HG02678 (cell line): ENCODE data around the gene MRPL58.
A peak's percentile ranks its signal among the peaks of the same experiment; 100 is the strongest.
"Not testable (repeated sequence)": the region's sequence is repeated elsewhere in the genome, so short reads cannot be mapped to it uniquely, and the experiment has no call there.

ENCODE experiments used
- ATAC-seq: cut with Tn5 transposase; IDR thresholded peaks from one replicate; pipeline ENCODE4 v1.9.1; 2021; ENCODE audit warnings: mild to moderate bottlenecking, moderate library complexity; ENCODE audit not compliant: unreplicated experiment

Gene MRPL58

DNA sequence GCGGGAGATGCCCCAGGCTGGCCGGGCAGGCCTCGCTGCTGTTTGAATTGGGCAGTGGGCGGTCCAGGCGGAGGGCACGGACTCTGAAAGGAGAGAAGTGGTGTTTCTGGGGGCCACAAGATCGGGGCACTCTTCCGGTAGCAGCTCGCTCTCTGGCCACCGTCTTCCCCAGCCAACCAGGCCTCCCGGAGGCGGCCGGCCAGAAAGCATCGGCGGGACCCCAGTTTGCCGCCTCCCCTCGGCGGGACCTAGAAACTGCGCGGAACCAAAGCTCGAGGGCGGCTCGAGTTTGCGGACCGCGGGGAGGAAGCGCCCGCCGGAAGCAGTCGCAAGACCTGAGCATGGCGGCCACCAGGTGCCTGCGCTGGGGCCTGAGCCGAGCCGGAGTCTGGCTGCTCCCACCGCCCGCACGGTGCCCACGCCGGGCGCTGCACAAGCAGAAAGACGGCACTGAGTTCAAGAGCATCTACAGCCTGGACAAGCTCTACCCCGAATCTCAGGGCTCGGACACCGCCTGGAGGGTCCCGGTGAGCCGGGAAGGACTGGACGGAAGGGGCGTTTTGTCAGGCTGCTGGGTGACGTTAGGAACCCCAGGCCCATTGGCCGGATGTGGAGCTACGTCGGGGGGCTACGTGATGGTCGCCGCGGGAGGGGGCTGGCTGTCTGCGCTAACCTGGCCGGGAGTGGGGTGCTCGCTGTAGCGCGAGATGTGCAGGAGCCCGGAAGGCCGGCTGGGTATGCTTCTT lies at the start of gene MRPL58:
MRPL58 (plus strand) TSS at position 325 of the 746 bp plus-strand sequence; CDS start at position 342, 17 bp downstream.
- ATAC-seq: peak; percentile 88

DNA sequence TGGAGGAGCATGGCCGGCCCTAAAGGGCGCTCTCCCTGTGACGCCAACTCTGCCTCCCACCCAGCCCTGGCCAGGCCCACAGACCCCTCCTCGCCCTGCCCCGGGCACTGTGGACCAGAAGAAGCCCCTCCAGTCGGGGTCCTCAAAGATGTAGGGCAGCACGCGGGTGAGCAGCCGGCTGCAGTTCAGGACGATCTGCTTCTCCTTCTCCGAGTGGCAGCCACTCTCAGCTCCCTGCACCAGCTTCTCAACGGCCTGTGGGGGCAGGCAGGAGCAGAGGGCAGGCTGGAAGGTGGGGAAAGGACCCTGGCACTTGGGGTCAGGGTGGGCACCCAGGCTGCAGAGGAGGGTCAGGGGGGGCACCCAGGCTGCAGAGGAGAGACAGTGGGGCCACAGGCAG lies 48.8 kb upstream of the MRPL58 start:
- ATAC-seq: no peak

DNA sequence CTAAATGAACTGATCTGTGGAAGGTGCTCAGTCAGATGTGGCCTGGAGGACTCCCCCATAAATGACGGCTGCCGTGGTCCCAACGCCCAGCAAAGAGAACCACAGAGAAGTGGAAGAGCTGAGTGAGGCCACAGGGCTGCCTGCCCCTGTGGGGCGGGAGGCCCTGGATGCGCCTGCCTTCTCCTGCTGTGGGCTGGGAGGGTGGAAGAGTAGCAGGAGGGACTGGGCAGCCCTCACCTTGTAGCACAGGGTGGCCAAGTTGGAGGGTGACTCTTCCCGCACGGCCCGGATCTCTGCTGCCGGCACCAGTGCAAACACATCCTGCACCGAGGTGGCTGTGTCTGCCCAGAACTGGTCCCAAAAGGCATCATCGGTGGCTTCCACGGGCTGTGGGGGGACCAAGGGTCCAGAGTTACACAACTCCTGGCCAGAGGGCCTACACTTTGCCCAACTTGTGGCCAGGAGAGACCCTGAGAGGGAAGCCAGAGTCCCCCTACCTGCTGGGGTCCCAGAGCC lies 48.2 kb upstream of the MRPL58 start:
- no peak for ATAC-seq

DNA sequence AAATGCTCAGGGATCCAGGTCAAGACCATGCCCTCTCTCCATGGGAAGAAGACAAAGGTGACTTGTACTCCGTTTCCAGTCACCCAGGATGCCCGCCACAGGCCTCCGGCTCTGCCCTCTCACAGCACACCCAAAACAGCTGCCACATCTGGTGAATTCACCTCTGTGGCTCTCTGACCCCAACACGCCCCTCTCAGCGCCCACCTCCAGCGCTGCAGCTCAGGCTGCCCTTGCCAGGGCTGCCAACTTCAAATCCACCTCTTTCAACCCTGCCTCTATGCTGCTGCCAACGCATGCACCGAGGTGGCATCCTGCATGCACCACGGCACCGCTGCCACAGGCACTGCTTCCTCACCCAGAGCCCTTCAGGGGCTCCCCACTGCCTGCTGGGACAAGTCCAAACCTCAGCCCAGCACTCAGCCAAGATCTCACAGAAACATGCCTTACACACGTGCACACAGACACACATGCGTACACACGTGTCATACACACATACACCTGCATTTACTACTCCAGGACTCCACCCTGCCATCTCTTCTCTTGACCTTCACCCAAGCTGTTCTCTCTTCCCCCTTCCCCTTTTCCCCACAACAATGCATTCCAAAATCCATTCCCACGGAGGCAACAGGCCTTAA lies 47.4 kb upstream of the MRPL58 start:
- ATAC-seq: no peak

DNA sequence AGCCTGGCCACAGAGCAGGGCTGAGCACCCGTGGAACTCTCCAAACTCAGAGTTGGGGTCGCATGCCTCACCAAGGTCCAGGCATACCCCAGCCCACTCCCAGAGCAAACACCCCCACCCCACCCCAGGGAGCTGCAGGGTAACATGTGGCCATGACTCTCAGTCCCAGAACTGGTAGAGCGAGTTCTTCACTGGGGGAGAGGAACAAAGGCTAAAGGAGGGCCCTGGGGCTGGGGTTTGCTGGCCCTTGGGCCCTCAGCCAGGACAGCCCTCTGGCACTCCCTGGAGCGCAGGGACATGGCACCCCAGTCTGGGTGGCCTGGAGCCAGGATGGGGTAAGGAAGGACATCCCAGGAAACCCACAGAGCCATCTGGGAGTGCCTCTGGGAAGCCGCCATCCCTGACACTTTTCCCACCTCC lies 44.1 kb upstream of the MRPL58 start:
- no peak for ATAC-seq

DNA sequence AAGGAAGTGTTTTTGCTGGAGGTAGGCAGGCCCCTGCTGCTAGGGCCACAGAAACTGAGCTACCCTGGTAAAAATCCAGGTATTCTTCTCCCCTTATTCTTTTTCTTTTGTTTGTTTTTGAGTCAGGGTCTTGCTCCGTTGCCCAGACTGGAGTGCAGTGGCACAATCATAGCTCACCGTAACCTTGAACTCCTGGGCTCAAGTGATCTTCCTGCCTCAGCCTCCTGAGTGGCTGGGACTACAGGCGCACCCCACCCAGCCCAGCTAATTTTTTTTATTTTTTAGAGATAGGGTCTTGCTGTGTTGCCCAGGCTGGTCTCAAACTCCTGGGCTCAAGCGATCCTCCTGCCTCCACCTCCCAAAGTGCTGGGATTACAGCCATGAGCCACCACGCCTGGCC lies 43.0 kb upstream of the MRPL58 start:
- not testable (repeated sequence) for ATAC-seq

DNA sequence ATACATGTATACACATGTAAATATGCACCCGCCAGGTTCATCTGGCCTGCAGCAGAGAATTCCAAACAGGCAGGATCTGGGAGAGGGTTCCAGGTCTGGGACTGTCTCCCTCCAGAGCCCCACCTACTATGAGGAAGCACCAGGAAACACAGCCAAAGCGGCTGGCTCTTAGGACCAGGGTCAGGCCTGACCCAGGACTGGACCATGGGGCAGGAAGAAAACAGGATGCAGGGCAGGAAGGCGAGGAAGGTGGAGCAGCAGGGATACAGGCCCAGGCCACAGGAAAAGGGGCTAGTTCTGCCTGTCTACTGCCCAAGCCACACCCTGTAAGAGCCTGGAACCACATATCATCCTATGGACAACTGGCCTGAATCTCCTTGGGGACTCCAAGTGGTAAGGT lies 42.1 kb upstream of the MRPL58 start:
- no peak for ATAC-seq

DNA sequence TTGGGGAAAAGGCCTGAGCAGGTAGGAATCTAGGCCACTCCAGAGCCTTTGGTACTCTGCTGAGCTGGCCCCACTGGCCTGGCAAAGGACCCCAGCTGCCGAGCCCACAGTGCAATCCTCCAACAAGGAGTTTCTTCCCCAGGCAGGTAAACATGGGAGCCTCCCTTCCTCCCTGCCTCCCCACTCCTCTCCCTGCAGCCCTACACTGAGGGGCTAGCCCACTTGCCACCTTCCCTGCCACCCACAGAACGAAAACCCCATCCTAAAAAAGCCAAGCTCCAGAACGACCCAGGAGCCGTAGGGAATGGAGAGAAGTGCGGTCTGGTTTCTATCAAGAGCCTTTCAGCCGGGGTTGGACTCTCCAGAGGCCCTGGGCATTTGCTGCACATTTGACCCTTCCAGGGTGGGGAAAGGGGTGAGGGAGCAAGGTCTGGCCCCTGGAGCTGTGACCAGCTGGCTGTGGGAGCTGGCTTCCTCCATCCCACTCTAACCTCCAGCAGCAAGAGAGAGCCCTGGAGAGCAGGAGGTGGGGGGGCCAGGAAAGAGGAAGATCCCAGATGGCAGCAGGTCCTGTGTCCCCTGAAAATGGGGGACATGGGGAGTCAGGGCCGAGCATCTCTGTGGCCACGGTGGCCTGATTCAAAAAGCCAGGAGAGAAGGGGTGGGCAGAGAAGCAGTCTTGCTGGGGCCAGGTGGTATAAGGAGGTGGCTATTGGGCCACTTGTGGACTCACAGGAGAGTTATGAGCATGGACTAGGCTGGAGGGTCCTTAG lies 41.2 kb upstream of the MRPL58 start:
- ATAC-seq: no peak

DNA sequence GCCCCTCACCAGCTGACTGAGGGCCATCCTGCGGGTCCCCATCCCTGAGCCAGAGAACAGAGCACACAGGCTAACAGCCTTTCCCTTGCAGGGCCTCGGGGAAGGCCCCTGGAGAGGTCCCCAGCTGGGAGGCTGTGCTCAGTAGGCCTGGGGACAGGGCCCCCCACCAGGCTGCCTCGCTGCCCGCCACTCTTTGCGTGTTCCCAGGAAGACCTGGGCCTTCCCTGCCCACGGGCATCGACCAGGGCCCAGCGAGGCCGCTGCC lies 40.7 kb upstream of the MRPL58 start:
- no peak for ATAC-seq

DNA sequence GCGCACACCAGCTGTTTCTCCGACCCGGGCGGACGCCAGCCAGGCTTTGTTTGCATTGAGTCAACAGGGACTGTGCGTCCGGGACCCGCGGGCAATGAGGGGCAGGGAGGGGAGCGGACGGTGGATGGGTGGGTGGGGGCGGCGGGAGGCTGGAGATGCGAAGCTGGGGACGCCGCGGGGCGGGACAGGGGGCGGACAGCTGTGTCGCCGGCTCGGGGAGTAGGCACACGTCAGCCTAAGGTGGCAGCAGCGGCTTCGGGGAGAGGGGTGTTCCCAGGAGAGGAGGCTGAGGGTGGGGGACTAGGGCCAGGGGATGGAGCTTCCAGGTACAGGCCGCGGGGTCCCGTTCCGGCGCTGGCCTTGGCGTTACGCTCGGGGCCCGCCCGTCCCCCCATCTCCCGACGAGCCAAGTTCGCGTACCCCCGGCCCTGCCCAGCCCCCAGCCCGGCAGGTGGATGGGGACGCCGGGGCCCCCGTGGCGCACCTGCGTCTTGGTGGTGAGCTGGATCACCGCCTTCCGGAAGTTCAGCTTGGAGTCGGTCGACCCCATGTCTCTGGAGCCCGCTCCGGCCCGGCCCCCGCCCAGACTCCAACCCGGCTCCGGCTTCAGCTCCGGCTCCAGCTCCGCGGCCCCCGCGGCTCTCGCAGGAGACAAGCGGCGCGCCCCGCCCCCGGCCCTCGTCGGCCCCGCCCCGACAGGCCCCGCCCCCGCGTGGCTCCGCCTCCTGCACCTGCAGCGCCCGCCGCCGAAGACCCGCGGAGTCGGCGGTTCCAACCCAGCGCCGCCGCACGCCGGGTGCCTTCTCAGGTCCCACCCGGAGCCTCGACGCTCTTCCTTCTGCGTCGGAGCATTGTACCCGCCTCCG lies 40.1 kb upstream of the MRPL58 start, which contains the start of gene HID1:
HID1 (minus strand) TSS at position 653 of the 866 bp plus-strand sequence; CDS start at position 550, 103 bp downstream.
- ATAC-seq: no peak

DNA sequence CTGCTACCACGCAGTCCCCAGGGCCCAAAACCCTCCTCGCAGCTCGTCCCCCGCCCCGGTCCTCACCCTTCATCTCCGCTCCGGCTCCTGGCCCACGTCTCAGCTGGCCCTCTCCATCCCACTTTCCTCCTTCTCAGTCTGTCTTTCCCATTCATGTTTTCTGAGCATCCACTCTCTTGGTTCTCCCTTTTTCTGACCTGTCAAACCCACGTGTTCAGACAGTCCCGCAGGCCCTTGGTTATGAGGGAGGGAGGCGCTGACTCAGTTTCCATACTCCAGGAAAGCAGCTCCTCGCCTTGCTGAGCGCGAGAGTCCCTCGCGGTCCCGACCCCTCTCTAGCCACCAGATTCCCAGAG lies 39.5 kb upstream of the MRPL58 start:
- ATAC-seq: no peak

DNA sequence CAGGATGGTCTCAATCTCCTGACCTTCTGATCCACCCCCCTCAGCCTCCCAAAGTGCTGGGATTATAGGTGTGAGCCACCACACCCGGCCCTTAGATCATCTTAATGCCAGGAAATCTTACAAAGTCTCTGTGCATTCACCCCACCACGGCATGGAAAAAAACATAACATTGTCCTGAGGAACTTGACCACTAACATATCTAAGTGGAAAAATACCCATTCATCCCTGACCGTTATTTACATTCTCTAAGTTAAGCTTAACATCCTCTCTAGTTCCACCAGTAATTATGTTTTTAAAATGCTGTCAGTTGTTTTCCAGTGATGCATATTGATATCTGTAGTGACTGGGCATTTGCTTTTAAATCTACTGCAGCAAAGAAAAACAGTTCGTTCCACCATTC lies 36.5 kb upstream of the MRPL58 start:
- ATAC-seq: no peak

DNA sequence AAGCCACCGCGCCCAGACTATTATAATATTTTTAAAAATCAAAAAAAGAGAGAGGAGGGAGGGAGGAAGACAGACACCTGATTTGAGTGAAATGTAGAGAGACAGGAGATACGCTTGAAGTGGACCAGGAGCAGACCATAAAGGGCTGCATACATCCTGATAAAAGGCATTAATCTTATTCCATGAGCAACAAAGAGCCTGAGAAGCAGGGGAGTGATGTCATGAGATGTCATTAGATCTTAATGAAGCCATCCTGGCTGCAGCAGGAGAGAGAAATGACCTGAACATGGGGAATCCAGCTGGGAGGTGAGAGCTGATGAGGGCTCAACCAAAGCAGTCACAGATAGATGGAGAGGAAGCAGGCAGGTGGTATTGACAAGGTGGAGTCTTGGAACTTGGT lies 34.7 kb upstream of the MRPL58 start:
- no peak for ATAC-seq

DNA sequence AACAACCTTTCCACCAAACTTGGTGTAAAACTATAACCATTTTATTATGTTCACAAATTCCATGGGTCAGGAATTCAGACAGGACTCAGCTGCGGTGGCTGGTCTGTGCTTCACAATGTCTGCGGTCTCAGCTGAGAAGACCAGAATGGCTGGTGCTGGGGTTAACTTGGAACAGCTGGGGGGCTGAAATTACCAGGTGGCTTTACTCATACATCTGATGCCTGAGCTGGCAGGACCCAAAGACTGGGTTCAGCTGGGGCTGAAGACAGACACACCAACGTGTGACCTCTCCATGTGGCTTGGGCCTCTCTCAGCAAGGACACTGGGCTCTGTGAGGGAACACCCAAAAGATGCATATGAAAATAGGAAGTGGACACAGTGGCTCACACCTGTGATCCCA lies 34.2 kb upstream of the MRPL58 start:
- no peak for ATAC-seq

DNA sequence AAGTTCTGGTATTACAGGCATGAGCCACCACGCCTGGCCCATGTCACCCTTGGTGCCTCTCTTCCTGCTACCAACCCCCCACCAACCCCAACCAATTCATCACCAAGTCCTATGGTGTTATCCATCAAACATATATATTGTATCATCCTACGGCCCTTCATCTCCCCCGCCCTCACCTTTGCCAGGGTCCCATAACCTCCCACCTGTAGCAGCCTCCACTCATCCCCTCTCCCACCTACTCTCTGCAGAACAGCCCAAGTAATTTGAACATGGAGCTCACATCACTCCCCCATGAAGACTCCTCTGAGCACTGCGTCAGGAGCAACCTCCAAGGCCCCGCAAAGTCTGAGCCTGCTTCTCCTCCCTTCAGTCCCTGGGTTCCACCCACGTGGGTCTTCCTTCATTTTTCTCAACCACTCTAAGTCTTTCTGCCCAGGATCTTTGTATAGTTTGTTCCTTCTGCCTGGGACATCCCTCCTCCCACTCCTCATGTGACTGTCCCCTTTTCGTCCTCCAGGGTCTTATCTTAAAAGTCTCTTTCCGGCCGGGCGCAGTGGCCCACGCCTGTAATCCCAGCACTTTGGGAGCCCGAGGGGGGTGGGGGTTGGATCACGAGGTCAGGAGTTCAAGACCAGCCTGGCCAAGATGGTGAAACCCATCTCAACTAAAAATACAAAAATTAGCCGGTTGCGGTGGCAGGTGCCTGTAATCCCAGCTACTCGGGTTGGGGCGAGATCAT lies 32.9 kb upstream of the MRPL58 start:
- ATAC-seq: no peak

DNA sequence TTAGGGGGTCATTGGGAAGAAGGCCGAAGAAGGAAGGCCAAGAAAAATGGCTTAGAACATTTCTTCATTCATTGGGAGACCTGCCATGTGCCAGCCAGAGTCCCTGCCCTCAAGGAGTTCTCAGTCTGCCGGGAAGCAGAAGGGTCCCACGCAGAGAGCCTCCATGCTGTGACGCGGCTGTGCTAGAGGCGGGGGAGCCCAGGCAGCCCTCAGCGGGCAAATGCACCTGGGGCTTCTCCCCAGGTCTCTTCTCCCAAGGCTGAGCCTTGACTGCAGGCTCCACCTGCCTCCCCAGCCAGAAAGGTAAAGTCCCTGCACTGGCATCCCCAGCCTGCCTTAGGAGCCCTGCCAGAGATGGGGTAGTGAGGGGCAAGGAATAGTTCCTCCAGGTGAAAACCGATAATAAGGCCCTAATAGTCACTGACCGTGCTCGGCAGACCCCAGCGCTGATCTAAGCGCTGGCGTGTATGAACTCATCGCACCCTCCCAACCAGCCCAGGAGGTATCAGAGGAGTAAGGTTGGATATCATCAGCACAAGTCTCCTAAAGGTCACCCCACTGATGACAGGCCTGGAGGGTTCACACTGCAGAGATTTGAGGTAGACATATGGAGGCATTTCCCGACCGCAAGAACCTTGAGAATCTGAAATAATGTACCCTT lies 31.0 kb upstream of the MRPL58 start:
- ATAC-seq: no peak

DNA sequence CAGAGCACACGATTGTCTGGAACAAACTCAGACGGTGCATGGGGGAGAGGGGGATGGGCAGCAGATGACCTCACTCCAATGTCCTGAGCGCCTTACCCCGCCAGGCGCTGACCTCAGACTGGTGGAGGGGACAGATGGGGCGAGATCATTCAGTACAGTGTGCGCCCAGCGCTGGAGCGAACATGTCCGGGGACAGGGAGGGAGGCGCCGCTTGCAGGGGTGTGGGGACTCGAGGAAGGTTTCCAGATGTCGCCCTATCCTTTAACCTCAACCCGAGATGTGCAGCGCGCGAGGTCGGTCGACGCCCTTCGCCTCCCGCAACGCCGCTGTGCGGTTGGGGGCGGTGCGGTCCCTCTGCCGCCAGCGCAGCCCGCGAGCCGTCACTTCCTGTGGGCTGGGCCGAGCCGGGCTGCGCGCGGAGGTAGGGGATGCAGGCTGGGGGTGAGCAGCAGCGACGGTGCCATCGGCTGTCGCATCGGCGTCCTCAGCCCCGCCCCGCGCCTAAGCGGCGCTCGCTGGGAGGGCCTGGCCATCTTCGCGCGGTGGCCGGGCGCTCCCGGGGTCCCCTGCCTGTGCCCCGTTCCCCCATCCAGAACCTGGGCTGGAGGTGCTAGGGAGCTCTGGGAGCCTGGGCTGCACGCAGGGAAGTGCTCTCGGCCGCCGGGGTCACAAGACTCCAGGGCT lies 30.3 kb upstream of the MRPL58 start:
- peak; percentile 60 for ATAC-seq

DNA sequence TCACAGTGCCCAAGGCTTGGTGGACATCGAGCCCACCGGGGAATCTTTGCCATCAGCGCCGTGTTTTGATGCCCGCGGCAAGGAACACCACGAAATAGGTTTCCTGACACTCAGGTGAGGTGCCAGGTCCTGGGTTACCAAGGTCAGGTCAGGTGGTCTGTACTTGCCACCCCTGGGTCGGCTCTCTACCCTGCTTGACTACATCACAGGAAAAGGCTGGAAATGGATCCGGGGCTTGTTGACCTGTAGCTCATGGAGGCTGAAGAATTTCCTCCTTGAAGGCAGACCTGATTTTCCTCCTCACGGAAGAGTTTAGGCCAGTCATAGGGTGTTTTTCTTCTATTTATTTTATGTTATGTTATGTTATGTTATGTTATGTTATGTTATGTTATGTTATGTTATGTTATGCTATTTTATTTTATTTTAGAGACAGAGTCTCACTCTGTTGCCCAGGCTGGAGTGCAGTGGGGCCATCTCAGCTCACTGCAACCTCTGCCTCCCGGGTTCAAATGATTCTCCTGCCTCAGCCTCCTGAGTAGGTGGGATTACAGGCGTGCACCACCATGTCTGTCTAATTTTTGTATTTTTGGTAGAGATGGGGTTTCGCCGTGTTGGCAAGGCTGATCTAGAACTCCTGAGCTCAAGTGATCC lies 29.7 kb upstream of the MRPL58 start:
- not testable (repeated sequence) for ATAC-seq

DNA sequence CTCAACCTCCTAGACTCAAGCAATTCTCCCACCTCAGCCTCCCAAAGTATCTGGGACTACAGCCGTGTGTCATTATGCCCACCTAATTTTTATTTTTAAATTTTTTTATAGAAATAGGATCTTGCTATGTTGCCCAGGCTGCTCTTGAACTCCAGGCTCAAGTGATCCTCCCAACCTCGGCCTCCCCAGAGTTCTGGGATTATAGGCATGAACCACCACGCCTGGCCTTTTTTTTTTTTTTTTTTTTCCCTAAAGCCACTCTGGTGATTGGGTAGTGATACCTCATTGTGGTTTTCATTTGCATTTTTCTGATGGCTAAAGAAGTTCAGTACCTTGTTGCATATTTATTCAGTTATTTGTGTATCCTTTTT lies 26.3 kb upstream of the MRPL58 start:
- no peak for ATAC-seq
